SK-N-SH (cell line): Measurements from ENCODE around the gene RPS24. TPM values are rescaled to one million over a fixed set of nuclear protein-coding genes. Genes with fewer than 3 reads are reported as not detected.

Source experiments
- CTCF ChIA-PET: fragments of 300-600, 350-600 bp; formaldehyde crosslinking; extraction: SDS; loops from one replicate; lab custom pipeline; 2021; lab: Yijun Ruan, JAX
- POLR2A ChIA-PET: fragments of 350-600 bp; sonication (Branson Sonifier 250); formaldehyde crosslinking; extraction: SDS; loops from one replicate; lab custom pipeline; 2020; ENCODE audit warnings: antibody characterized with exemption, inconsistent platforms; lab: Yijun Ruan, JAX
- DNase-seq: peaks from one replicate; pipeline ENCODE4 v3.0.0; 2012
- H2AFZ ChIP-seq: fragments of 200-600 bp; sonication (generic); 2 replicates; pipeline ENCODE4 v1.8.1; 2016; ENCODE audit warnings: antibody characterized with exemption, mild to moderate bottlenecking, low read depth
- H3F3A ChIP-seq: fragments of 200-600 bp; sonication (generic); replicated peaks from 2 replicates; pipeline ENCODE3; 2016; ENCODE audit warnings: antibody characterized with exemption, mild to moderate bottlenecking; ENCODE audit not compliant: insufficient read depth
- H3K27ac ChIP-seq, 2 experiments: fragments of 200-500 bp in 1 of 2; fragments of 200-600 bp in 1 of 2; sonication (Bioruptor generic) in 1 of 2; sonication (generic), shearing (Covaris generic) in 1 of 2; 2 replicates each; pipeline versions ENCODE4 v1.5.1 to v1.6.1; 2014 to 2016; ENCODE audit warnings: low read depth in 2 of 2, inconsistent platforms in 1 of 2, low read length in 1 of 2, mild to moderate bottlenecking in 1 of 2, mixed read lengths in 1 of 2
- H3K27me3 ChIP-seq: fragments of 200-600 bp; sonication (generic), shearing (Covaris generic); 2 replicates; pipeline ENCODE4 v1.6.1; 2016; ENCODE audit warnings: mixed run types; ENCODE audit not compliant: insufficient read depth
- H3K36me3 ChIP-seq, 2 experiments: fragments of 200-500 bp in 1 of 2; fragments of 200-600 bp in 1 of 2; sonication (Bioruptor generic) in 1 of 2; sonication (generic) in 1 of 2; replicated peaks in 1 of 2; 2 replicates each; pipeline versions ENCODE3 to v1.5.1; 2014 to 2016; ENCODE audit warnings: low read length in 1 of 2, mild to moderate bottlenecking in 1 of 2; ENCODE audit not compliant: insufficient read depth in 2 of 2, control insufficient read depth in 1 of 2
- H3K4me1 ChIP-seq, 2 experiments: fragments of 200-500 bp in 1 of 2; fragments of 200-600 bp in 1 of 2; sonication (Bioruptor generic) in 1 of 2; sonication (generic), shearing (Covaris generic) in 1 of 2; 2 replicates each; pipeline versions ENCODE4 v1.5.1 to v1.6.1; 2014 to 2016; ENCODE audit warnings: low read depth in 1 of 2, low read length in 1 of 2, mixed run types in 1 of 2; ENCODE audit not compliant: insufficient read depth in 2 of 2, control insufficient read depth in 1 of 2
- H3K4me2 ChIP-seq: fragments of 200-600 bp; sonication (generic), shearing (Covaris generic); 2 replicates; pipeline ENCODE4 v1.6.1; 2017; ENCODE audit warnings: mixed run types
- H3K4me3 ChIP-seq, 2 experiments: fragments of 200-500 bp in 1 of 2; fragments of 200-600 bp in 1 of 2; sonication (Bioruptor generic) in 1 of 2; sonication (generic), shearing (Covaris generic) in 1 of 2; 2 replicates each; pipeline versions ENCODE4 v1.5.1 to v1.8.1; 2014 to 2016; ENCODE audit warnings: low read depth in 2 of 2, inconsistent platforms in 1 of 2, low read length in 1 of 2, mild to moderate bottlenecking in 1 of 2, mixed read lengths in 1 of 2, moderate library complexity in 1 of 2
- H3K79me2 ChIP-seq: fragments of 200-600 bp; sonication (generic); 2 replicates; pipeline ENCODE4 v1.8.1; 2017; ENCODE audit warnings: mild to moderate bottlenecking; ENCODE audit not compliant: insufficient read depth
- H3K9ac ChIP-seq: fragments of 200-600 bp; sonication (generic); 2 replicates; pipeline ENCODE4 v1.6.1; 2017; ENCODE audit warnings: mixed run types
- H3K9me2 ChIP-seq: fragments of 200-600 bp; sonication (generic); 2 replicates; pipeline ENCODE4 v1.6.1; 2017; ENCODE audit warnings: mixed run types
- H3K9me3 ChIP-seq: fragments of 200-600 bp; sonication (generic); 2 replicates; pipeline ENCODE4 v1.6.1; 2017; ENCODE audit warnings: mixed run types, mild to moderate bottlenecking, moderate library complexity
- H4K20me1 ChIP-seq: fragments of 200-600 bp; sonication (generic); 2 replicates; pipeline ENCODE4 v1.6.1; 2017; ENCODE audit warnings: mild to moderate bottlenecking, mixed run types; ENCODE audit not compliant: insufficient read depth
- EZH2phosphoT487 ChIP-seq: fragments of 200-600 bp; sonication (generic); IDR thresholded peaks from 2 replicates; pipeline ENCODE4 v1.6.1; 2017; ENCODE audit warnings: low read depth, mixed run types, mild to moderate bottlenecking, antibody characterized with exemption, moderate library complexity, borderline replicate concordance
- NFIC ChIP-seq: IDR thresholded peaks from 2 replicates; pipeline ENCODE4 v1.4.0; 2012; ENCODE audit warnings: borderline replicate concordance
- TCF12 ChIP-seq: IDR thresholded peaks from 2 replicates; pipeline ENCODE4 v1.4.0; 2012
- WGBS: methylation state at CpG from one replicate; pipeline ENCODE4 v1.1.6; 2017; ENCODE audit warnings: low lambda C conversion rate; 5-methylcytosine and 5-hydroxymethylcytosine counted together
- polyA plus RNA-seq, 3 experiments: library from polyadenylated mRNA; depleted of rRNA; stranded (reverse); fragments of >200 nt; gene quantifications; 2 replicates each; pipeline ENCODE4 v1.2.3, GENCODE V29; 2012
- TF ChIP-seq, protein P1 (sequence below): fragments of 150-350 bp; IDR thresholded peaks from 2 replicates; pipeline ENCODE4 v1.6.1; 2017; ENCODE audit warnings: antibody characterized with exemption, low read length, low read depth, borderline replicate concordance
- TF ChIP-seq, protein P2 (sequence below): IDR thresholded peaks from 2 replicates; pipeline ENCODE4 v1.4.0; 2012; ENCODE audit warnings: low read depth, borderline replicate concordance
- TF ChIP-seq, protein P3 (sequence below): fragments of 200-600 bp; sonication (generic); IDR thresholded peaks from 2 replicates; pipeline ENCODE4 v1.6.1; 2017; ENCODE audit warnings: antibody characterized with exemption, mild to moderate bottlenecking, moderate library complexity
- TF ChIP-seq, protein P4 (sequence below): IDR thresholded peaks from 2 replicates; pipeline ENCODE4 v1.4.0; 2012; ENCODE audit warnings: low read depth

RPS24 gene
- polyA plus RNA-seq, 1 of the 3 experiments (the other 2 are of a cell fraction), result 3,806 TPM

DNA sequence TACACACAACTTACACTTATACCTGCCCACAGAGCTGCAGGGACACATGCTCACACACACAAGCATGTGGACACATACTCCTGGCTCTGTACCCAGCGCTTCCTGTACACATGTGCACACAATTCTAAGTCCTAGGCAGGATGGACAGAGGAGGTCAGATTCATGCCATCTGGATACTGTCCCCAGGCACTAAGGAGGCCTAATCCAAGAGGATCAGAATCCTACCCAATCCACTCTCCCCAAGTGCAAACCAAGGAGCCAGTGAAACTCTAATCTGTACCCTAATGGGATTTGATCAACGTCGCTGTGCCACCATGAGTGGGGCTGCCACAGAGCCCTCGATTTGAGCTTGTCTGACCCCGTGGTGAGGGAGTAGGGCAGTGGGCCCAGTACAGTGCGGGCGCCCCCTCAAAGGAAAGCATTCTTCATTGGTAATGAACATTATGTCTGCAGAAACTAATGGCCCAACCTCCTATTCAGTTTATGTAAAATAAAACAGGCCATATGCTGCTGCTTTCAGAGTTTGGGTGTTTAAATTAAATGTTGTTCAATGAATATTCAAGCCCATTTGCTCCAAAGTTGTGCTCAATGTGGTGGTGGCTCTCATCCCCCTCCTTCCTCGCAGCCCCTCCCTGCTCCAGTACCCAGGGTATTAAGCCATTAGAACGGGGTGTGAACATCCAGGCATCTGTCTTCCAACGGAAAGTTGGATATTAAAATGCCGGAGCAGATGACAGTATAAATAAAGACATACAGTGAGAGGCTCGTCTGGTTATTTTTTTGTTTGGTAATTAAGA is 26.4 kb downstream of the RPS24 start:
- WGBS, result 85% methylated on average over 12 of the region's 12 CpGs
- ChIA-PET CTCF (no interaction called here), POLR2A (no interaction called here)
- no peaks in the 10 kb centered on the region for H3F3A ChIP-seq
- H3K79me2 ChIP-seq, result no peaks in the 10 kb centered on the region
- no peaks in the 10 kb centered on the region for H3K9me3 ChIP-seq
- no peak for DNase-seq
- no peak overlapping the region for H2AFZ ChIP-seq
- H3K9me2 ChIP-seq, result no peaks in the 10 kb centered on the region
- no peaks in the 10 kb centered on the region for H3K36me3 ChIP-seq
- H3K27ac ChIP-seq, result no peak overlapping the region
- no peak overlapping the region for H3K9ac ChIP-seq
- H3K4me1 ChIP-seq, result no peaks in the 10 kb centered on the region; a peak in 1 of 4 replicates
- no peak overlapping the region for H3K4me3 ChIP-seq
- no peak overlapping the region for H3K4me2 ChIP-seq
- no peaks in the 10 kb centered on the region for H4K20me1 ChIP-seq
- TF ChIP-seq TCF12, result no peak
- TF ChIP-seq, protein P1, sequence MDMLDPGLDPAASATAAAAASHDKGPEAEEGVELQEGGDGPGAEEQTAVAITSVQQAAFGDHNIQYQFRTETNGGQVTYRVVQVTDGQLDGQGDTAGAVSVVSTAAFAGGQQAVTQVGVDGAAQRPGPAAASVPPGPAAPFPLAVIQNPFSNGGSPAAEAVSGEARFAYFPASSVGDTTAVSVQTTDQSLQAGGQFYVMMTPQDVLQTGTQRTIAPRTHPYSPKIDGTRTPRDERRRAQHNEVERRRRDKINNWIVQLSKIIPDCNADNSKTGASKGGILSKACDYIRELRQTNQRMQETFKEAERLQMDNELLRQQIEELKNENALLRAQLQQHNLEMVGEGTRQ, result no peak
- TF ChIP-seq, protein P2, sequence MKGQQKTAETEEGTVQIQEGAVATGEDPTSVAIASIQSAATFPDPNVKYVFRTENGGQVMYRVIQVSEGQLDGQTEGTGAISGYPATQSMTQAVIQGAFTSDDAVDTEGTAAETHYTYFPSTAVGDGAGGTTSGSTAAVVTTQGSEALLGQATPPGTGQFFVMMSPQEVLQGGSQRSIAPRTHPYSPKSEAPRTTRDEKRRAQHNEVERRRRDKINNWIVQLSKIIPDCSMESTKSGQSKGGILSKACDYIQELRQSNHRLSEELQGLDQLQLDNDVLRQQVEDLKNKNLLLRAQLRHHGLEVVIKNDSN, result no peak
- TF ChIP-seq EZH2phosphoT487, result no peak
- TF ChIP-seq, protein P3, sequence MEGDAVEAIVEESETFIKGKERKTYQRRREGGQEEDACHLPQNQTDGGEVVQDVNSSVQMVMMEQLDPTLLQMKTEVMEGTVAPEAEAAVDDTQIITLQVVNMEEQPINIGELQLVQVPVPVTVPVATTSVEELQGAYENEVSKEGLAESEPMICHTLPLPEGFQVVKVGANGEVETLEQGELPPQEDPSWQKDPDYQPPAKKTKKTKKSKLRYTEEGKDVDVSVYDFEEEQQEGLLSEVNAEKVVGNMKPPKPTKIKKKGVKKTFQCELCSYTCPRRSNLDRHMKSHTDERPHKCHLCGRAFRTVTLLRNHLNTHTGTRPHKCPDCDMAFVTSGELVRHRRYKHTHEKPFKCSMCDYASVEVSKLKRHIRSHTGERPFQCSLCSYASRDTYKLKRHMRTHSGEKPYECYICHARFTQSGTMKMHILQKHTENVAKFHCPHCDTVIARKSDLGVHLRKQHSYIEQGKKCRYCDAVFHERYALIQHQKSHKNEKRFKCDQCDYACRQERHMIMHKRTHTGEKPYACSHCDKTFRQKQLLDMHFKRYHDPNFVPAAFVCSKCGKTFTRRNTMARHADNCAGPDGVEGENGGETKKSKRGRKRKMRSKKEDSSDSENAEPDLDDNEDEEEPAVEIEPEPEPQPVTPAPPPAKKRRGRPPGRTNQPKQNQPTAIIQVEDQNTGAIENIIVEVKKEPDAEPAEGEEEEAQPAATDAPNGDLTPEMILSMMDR, result no peak
- TF ChIP-seq, protein P4, sequence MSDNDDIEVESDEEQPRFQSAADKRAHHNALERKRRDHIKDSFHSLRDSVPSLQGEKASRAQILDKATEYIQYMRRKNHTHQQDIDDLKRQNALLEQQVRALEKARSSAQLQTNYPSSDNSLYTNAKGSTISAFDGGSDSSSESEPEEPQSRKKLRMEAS, result no peak
- no peaks in the 10 kb centered on the region for H3K27me3 ChIP-seq

DNA sequence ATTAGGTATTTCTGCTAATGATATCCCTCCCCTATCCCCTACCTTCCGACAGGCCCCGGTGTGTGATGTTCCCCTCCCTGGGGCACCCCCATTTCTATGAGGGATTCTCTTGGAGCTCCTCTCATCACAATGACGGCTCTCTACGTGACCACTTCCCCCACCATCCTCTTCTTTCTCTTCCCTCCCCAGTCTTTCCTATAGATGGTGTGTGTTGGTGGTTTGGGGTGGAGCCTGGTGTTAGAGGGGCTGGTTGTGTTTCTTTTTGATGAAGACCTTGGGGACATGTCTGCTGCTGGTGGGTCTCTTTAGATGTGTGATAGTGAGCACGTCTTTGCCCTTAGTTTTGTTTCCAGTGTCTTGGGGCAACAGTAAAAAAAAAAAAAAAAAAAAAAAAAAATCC is 28.6 kb downstream of the RPS24 start:
- Histone ChIP-seq H3K4me1 (peaks cover 0 to 5% of the 10 kb centered on the region in 2 experiments; a peak in 1 of 4 replicates), H2AFZ (no peak overlapping the region), H3F3A (no peaks in the 10 kb centered on the region), H3K79me2 (no peaks in the 10 kb centered on the region), H3K27ac (no peak overlapping the region), H3K27me3 (no peaks in the 10 kb centered on the region), H3K9me2 (no peaks in the 10 kb centered on the region), H4K20me1 (no peaks in the 10 kb centered on the region), H3K9ac (no peak overlapping the region), H3K9me3 (no peaks in the 10 kb centered on the region), H3K36me3 (no peaks in the 10 kb centered on the region), H3K4me3 (no peak overlapping the region), H3K4me2 (no peak overlapping the region)
- ChIA-PET CTCF (interaction anchor here (2.0 kb wide), 1 partner anchor 15 kb away, joined by 9 read pairs; no protein-coding TSS in a partner anchor), POLR2A (no interaction called here)
- WGBS, result 65% methylated on average over 5 of the region's 5 CpGs
- TF ChIP-seq NFIC, result no peak
- no peak for DNase-seq
